Peyer's patch (tissue), 4 donors: ENCODE data around the gene CSRNP2. TPM values are rescaled to one million over a fixed set of nuclear protein-coding genes. Genes with fewer than 3 reads are reported as not detected.

Source experiments
- DNase-seq, 3 donors: peaks; one replicate each; pipeline ENCODE4 v3.0.0-alpha.2; 2017 to 2019
- H3K27ac ChIP-seq, 4 donors: fragments of 200-600 bp; sonication (generic); one replicate each; pipeline ENCODE4 v1.5.1; 2016 to 2019
- H3K27me3 ChIP-seq, 2 donors: fragments of 200-600 bp; sonication (generic); one replicate each; pipeline ENCODE4 v1.5.1; 2019
- H3K36me3 ChIP-seq, 3 donors: fragments of 200-600 bp; sonication (generic); one replicate each; pipeline ENCODE4 v1.5.1; 2016 to 2019
- H3K4me1 ChIP-seq, 4 donors: fragments of 200-600 bp; sonication (generic); one replicate each; pipeline ENCODE4 v1.5.1; 2016 to 2019
- H3K4me3 ChIP-seq, 4 donors: fragments of 200-600 bp; sonication (generic); 1 replicate in 3 of 4; 2 replicates in 1 of 4; pipeline ENCODE4 v1.5.1; 2016 to 2019; ENCODE audit warnings: mild to moderate bottlenecking in 1 of 4
- H3K9me3 ChIP-seq, 4 donors: fragments of 200-600 bp; sonication (generic); one replicate each; pipeline ENCODE4 v1.5.1; 2016 to 2019; ENCODE audit warnings: mild to moderate bottlenecking in 1 of 4
- CTCF ChIP-seq, 6 experiments: fragments of 450-650 bp in 4 of 6; fragments of 200-600 bp in 2 of 6; sonication (generic) in 1 of 6; IDR thresholded peaks; one replicate each; pipeline ENCODE4 v1.5.1; 2017 to 2019; ENCODE audit warnings: antibody characterized with exemption in 6 of 6, mild to moderate bottlenecking in 3 of 6, moderate library complexity in 1 of 6
- POLR2A ChIP-seq, 2 donors: fragments of 450-650 bp; IDR thresholded peaks; one replicate each; pipeline ENCODE4 v1.5.1; 2017; ENCODE audit warnings: antibody characterized with exemption in 2 of 2, mild to moderate bottlenecking in 2 of 2, moderate library complexity in 2 of 2
- total RNA-seq, 4 donors: library from RNA; depleted of rRNA; stranded (reverse); fragments of >200 nt; gene quantifications; one replicate each; pipeline ENCODE4 v1.1.0, GENCODE V29; 2016

CSRNP2 gene
- total RNA-seq, 4 donors from 2014 or later, result 17.8 to 23.1 (median 21.1) TPM

GRCh38 chr12:51033457-51034089 is 49.8 kb downstream of the CSRNP2 start:
- DNase-seq, result no peak
- TF ChIP-seq CTCF (IDR thresholded peaks at IDR 0.05), result no peak
- no peak for TF ChIP-seq POLR2A (IDR thresholded peaks at IDR 0.05)
- Histone ChIP-seq H3K9me3 (no peaks in the 10 kb centered on the region), H3K4me3 (no peak overlapping the region), H3K4me1 (no peaks in the 10 kb centered on the region), H3K27ac (no peak overlapping the region), H3K36me3 (no peaks in the 10 kb centered on the region), H3K27me3 (no peaks in the 10 kb centered on the region)

DNA sequence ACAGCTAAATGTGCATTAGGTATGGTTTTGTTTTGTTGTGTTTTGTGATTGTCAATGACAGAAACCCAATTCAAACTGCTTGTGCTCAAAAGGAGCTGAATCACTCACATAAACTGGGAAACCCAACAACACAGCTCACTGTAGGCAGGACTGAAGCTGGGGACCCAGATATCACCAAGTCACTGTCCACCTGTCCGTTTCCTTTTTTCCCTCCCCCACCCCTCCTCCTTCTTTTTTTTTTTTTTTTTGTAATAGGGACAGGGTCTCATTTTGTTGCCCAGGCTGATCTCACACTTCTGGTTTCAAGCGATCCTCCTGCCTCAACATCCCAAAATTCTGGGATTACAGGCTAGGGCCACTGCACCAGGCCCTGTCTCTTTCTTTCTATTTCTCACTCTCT is 50.3 kb downstream of the CSRNP2 start:
- no peaks in the 10 kb centered on the region for H3K4me1 ChIP-seq
- H3K36me3 ChIP-seq, result no peaks in the 10 kb centered on the region
- no peak overlapping the region for H3K4me3 ChIP-seq
- no peak for DNase-seq
- TF ChIP-seq CTCF (IDR thresholded peaks at IDR 0.05) (no peak), POLR2A (IDR thresholded peaks at IDR 0.05) (no peak)
- no peaks in the 10 kb centered on the region for H3K27me3 ChIP-seq
- H3K9me3 ChIP-seq, result no peaks in the 10 kb centered on the region
- H3K27ac ChIP-seq, result no peak overlapping the region

- peaks cover 0 to 15% (median 6%) of the 10 kb centered on the region in 4 donors for H3K4me1 ChIP-seq
- H3K27me3 ChIP-seq, result no peaks in the 10 kb centered on the region
- H3K27ac ChIP-seq, result peak overlapping the region in 3 of 4 donors; percentile 21 to 75 (median 75)
- DNase-seq, result no peak
- H3K36me3 ChIP-seq, result no peaks in the 10 kb centered on the region
- TF ChIP-seq POLR2A (IDR thresholded peaks at IDR 0.05) (no peak), CTCF (IDR thresholded peaks at IDR 0.05) (no peak)
- no peaks in the 10 kb centered on the region for H3K9me3 ChIP-seq
- H3K4me3 ChIP-seq, result peak overlapping the region in 2 of 4 donors; percentile 31 to 33
Observed at GRCh38 chr12:51028813-51029150, 54.6 kb downstream of the CSRNP2 start.

GRCh38 chr12:51028126-51028812 is 55.1 kb downstream of the CSRNP2 start:
- H3K27me3 ChIP-seq, result no peaks in the 10 kb centered on the region
- peaks cover 0 to 20% (median 8%) of the 10 kb centered on the region in 4 donors for H3K4me1 ChIP-seq
- H3K4me3 ChIP-seq, result peak overlapping the region in 2 of 4 donors; percentile 31 to 33
- peak overlapping the region in 3 of 4 donors; percentile 21 to 75 (median 75) for H3K27ac ChIP-seq
- no peaks in the 10 kb centered on the region for H3K9me3 ChIP-seq
- TF ChIP-seq POLR2A (IDR thresholded peaks at IDR 0.05), result no peak
- TF ChIP-seq CTCF (IDR thresholded peaks at IDR 0.05), result peak in 3 of 6 experiments; percentile 49 to 69 (median 56)
- peak in 2 of 3 donors; percentile 59 to 65 for DNase-seq
- no peaks in the 10 kb centered on the region for H3K36me3 ChIP-seq

DNA sequence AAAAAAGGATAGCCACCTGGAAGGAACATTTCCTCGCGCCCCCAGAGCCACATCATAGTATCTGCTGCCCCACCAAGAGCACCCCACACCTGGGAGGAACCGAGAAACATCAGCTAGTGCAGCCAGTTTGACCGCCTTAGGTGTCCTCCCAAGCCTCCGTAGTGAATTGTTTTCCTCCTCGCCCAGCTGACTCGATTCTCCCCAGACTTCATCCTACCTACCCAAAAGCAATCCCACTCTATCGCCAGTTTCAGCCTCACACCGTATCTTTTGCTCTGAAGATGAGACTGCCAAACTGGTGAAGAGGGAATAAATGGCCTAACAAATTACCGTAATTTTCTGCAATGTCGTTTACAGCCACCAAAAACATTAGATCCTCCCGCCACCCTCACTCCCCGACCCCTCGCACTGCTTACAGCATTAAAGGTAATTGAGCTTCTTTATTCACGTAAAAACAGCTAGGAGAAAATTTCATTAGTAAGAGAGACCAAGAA is 56.0 kb downstream of the CSRNP2 start:
- peak in 1 of 3 donors; percentile 35 for DNase-seq
- H3K27ac ChIP-seq, result no peak overlapping the region

More for the DNA sequence above, 56.0 kb downstream of the CSRNP2 start:
- Histone ChIP-seq H3K36me3 (no peaks in the 10 kb centered on the region), H3K4me3 (no peak overlapping the region), H3K4me1 (peaks cover 0 to 29% (median 8%) of the 10 kb centered on the region in 4 donors), H3K9me3 (no peaks in the 10 kb centered on the region), H3K27me3 (no peaks in the 10 kb centered on the region)
- TF ChIP-seq CTCF (IDR thresholded peaks at IDR 0.05) (no peak), POLR2A (IDR thresholded peaks at IDR 0.05) (no peak)
